AG04450 (cell line): ENCODE data around the gene ANKRD53. TPM values are rescaled to one million over a fixed set of nuclear protein-coding genes. Genes with fewer than 3 reads are reported as not detected.

Experiments used
- CTCF ChIA-PET: fragments of 300-600, 350-600 bp; formaldehyde crosslinking; extraction: SDS; loops from one replicate; lab custom pipeline; 2022; ENCODE audit warnings: antibody characterized with exemption, inconsistent platforms; lab: Charles Lee
- POLR2A ChIA-PET: fragments of 350-600 bp; formaldehyde crosslinking; extraction: SDS; loops from one replicate; lab custom pipeline; 2021; ENCODE audit warnings: antibody characterized with exemption, inconsistent platforms; lab: Yijun Ruan, JAX
- DNase-seq: peaks from one replicate; pipeline ENCODE4 v3.0.0-alpha.2; 2011; ENCODE audit warnings: low read depth, low spot score
- H3K27ac ChIP-seq: one replicate; pipeline ENCODE4 v1.5.1; 2012; ENCODE audit warnings: low read depth, low read length, control low read depth
- H3K27me3 ChIP-seq: one replicate; pipeline ENCODE4 v1.6.0; 2012; ENCODE audit warnings: low read length; ENCODE audit not compliant: control insufficient read depth, insufficient read depth
- H3K4me3 ChIP-seq: 2 replicates; pipeline ENCODE4 v1.5.1; 2011; ENCODE audit warnings: mild to moderate bottlenecking, low read depth, low read length, control low read depth
- H3K9me3 ChIP-seq: 2 replicates; pipeline ENCODE4 v1.5.1; 2012; ENCODE audit warnings: low read length; ENCODE audit not compliant: control insufficient read depth, insufficient read depth
- CTCF ChIP-seq: IDR thresholded peaks from 2 replicates; pipeline ENCODE4 v1.5.1; 2011; ENCODE audit warnings: low read depth, low read length, control low read depth, inconsistent platforms
- polyA plus RNA-seq: library from polyadenylated mRNA; depleted of rRNA; stranded (reverse); fragments of >200 nt; gene quantifications from 2 replicates; pipeline ENCODE4 v1.2.3, GENCODE V29; 2011

ANKRD53 gene
- polyA plus RNA-seq, 1 experiment, result 0.72 TPM

GRCh38 chr2:70959271-70959761, 19.1 kb upstream of the ANKRD53 start:
- DNase-seq, result no peak
- H3K27ac ChIP-seq, result no peak overlapping the region
- H3K4me3 ChIP-seq, result no peak overlapping the region
- ChIA-PET CTCF (interaction anchor here (1.4 kb wide), 1 partner anchor 43 kb away, joined by 3 read pairs; no protein-coding TSS in a partner anchor), POLR2A (no interaction called here)
- H3K9me3 ChIP-seq, result no peaks in the 10 kb centered on the region
- peaks cover 7% of the 10 kb centered on the region for H3K27me3 ChIP-seq
- no peak for TF ChIP-seq CTCF

GRCh38 chr2:70959851-70960832, 18.3 kb upstream of the ANKRD53 start:
- CTCF ChIA-PET, result interaction anchor here (3.8 kb wide), 1 partner anchor 12 kb away, joined by 21 read pairs; no protein-coding TSS in a partner anchor

GRCh38 chr2:70960833-70961647, 17.4 kb upstream of the ANKRD53 start:
- no peak for TF ChIP-seq CTCF
- POLR2A ChIA-PET, result no interaction called here
- no peak overlapping the region for H3K27ac ChIP-seq
- H3K27me3 ChIP-seq, result no peaks in the 10 kb centered on the region
- CTCF ChIA-PET, result interaction anchor here (3.8 kb wide), 1 partner anchor 13 kb away, joined by 21 read pairs; no protein-coding TSS in a partner anchor
- H3K9me3 ChIP-seq, result no peaks in the 10 kb centered on the region
- no peak for DNase-seq
- H3K4me3 ChIP-seq, result no peak overlapping the region

More at GRCh38 chr2:70959851-70960832, 18.3 kb upstream of the ANKRD53 start:
- no peak overlapping the region for H3K4me3 ChIP-seq
- TF ChIP-seq CTCF, result no peak
- H3K27me3 ChIP-seq, result no peaks in the 10 kb centered on the region
- no peaks in the 10 kb centered on the region for H3K9me3 ChIP-seq
- DNase-seq, result no peak
- POLR2A ChIA-PET, result no interaction called here
- no peak overlapping the region for H3K27ac ChIP-seq

- no peak for DNase-seq
- ChIA-PET CTCF (interaction anchor here (0.8 to 3.8 kb wide), 2 partner anchors 14 to 42 kb away, joined by 3 to 21 read pairs; no protein-coding TSS in a partner anchor), POLR2A (no interaction called here)
- Histone ChIP-seq H3K27ac (no peak overlapping the region), H3K27me3 (peaks cover 2% of the 10 kb centered on the region), H3K9me3 (no peaks in the 10 kb centered on the region), H3K4me3 (no peak overlapping the region)
- no peak for TF ChIP-seq CTCF
These were observed 16.8 kb upstream of the ANKRD53 start for GRCh38 chr2:70961648-70961994.
